Measurements from ENCODE around the gene STK10.

Gene STK10

DNA sequence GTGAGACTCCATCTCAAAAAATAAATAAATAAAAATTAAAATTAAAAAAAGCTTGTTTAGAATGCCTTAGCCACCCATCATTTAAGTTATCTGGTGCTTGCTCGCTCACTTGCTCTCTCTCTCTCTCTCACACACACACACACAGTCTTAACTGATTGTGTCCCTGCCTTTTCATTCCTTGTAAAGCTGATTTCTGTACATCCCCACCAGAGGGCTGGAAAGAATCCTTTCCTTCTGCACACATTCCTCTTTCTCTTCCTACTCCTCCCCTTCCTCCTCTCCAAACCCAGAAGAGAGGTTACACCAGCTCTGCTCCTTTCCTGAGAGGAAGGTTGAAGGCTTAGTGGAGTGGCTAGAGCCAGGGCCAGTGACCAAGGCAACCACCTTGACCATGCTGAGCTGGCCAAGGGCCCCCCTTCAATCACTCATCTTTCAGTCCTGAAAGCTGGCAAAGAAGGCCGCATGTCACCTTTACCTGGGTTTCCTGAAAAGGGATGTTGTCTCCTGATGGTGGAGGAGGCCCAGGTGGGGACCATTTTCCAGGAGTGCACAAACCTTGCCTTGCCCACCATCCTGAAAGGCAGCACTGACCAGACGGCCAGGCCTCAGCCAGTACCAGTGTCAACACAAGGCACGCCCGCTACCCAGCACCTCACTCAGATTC, 25.6 kb downstream of the STK10 start:
- TF ChIP-seq ZFP3 (CRISPR knock-in tag; IDR thresholded peaks at IDR 0.05) (no peak), ESRRG (CRISPR knock-in tag; IDR thresholded peaks at IDR 0.05) (no peak), ZC3H10 (CRISPR knock-in tag; IDR thresholded peaks at IDR 0.05) (no peak), TOX (CRISPR knock-in tag; IDR thresholded peaks at IDR 0.05; ENCODE audit: borderline replicate concordance) (no peak), CSDC2 (CRISPR knock-in tag; IDR thresholded peaks at IDR 0.05) (no peak)
- TF ChIP-seq, protein P1, sequence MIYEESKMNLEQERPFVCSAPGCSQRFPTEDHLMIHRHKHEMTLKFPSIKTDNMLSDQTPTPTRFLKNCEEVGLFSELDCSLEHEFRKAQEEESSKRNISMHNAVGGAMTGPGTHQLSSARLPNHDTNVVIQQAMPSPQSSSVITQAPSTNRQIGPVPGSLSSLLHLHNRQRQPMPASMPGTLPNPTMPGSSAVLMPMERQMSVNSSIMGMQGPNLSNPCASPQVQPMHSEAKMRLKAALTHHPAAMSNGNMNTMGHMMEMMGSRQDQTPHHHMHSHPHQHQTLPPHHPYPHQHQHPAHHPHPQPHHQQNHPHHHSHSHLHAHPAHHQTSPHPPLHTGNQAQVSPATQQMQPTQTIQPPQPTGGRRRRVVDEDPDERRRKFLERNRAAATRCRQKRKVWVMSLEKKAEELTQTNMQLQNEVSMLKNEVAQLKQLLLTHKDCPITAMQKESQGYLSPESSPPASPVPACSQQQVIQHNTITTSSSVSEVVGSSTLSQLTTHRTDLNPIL (CRISPR knock-in tag; IDR thresholded peaks at IDR 0.05; ENCODE audit: low read depth) = no peak
- ATAC-seq = peak; percentile 61

DNA sequence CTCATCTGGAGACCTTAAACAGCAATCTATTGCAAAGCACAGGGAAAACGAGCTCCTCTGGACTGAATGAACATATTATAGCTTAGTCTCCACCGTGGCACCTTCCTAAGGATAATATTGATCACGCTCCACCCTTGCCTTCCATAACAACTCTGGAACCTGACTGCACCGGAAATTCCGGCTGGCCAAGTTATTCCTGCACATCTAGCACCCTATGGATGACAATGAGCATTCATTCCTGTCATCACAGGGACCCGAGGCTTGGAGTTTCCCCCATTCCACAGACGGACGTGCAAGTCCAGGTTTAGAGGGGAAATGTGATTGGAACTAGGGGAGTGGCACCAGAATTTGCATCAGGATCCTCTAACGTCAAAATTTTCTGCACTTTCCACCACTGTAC, 27.5 kb downstream of the STK10 start:
- no peak for TF ChIP-seq GLIS3 (CRISPR knock-in tag; IDR thresholded peaks at IDR 0.05)
- no peak for TF ChIP-seq ISL1 (CRISPR knock-in tag; IDR thresholded peaks at IDR 0.05)
- no peak for TF ChIP-seq ZNF565 (CRISPR knock-in tag; conservative IDR thresholded peaks at IDR 0.05; ENCODE audit: low read depth)
- no peak for TF ChIP-seq ESRRG (CRISPR knock-in tag; IDR thresholded peaks at IDR 0.05)
- no peak for TF ChIP-seq ZC3H10 (CRISPR knock-in tag; IDR thresholded peaks at IDR 0.05)
- TF ChIP-seq ZFP30 (CRISPR knock-in tag; IDR thresholded peaks at IDR 0.05) = no peak
- ATAC-seq = no peak

DNA sequence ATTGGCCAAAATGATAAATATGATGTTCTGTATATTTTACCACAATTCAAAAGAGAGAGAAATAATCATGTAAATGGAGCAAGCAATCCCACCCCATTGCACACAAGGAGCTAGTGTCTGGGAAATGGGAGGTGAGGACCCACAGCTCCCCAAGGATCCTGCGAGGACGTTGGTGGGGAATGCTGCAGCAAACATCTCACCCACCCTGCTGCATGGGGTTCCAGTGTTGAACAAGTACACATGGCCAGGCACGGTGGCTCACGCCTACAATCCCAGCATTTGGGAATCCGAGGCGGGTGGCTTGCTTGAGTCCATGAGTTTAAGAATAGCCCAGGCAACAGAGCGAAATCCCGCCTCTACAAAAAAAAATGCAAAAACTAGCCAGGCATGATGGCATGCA, 29.0 kb downstream of the STK10 start:
- no peak for ATAC-seq
- TF ChIP-seq CSDC2 (CRISPR knock-in tag; IDR thresholded peaks at IDR 0.05) = no peak
- TF ChIP-seq, protein P2, sequence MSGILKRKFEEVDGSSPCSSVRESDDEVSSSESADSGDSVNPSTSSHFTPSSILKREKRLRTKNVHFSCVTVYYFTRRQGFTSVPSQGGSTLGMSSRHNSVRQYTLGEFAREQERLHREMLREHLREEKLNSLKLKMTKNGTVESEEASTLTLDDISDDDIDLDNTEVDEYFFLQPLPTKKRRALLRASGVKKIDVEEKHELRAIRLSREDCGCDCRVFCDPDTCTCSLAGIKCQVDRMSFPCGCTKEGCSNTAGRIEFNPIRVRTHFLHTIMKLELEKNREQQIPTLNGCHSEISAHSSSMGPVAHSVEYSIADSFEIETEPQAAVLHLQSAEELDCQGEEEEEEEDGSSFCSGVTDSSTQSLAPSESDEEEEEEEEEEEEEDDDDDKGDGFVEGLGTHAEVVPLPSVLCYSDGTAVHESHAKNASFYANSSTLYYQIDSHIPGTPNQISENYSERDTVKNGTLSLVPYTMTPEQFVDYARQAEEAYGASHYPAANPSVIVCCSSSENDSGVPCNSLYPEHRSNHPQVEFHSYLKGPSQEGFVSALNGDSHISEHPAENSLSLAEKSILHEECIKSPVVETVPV (CRISPR knock-in tag; IDR thresholded peaks at IDR 0.05) = no peak
- no peak for TF ChIP-seq ZFP30 (CRISPR knock-in tag; IDR thresholded peaks at IDR 0.05)
- TF ChIP-seq TOX (CRISPR knock-in tag; IDR thresholded peaks at IDR 0.05; ENCODE audit: borderline replicate concordance) = no peak
- no peak for TF ChIP-seq ZNF565 (CRISPR knock-in tag; conservative IDR thresholded peaks at IDR 0.05; ENCODE audit: low read depth)
- TF ChIP-seq, protein P3, sequence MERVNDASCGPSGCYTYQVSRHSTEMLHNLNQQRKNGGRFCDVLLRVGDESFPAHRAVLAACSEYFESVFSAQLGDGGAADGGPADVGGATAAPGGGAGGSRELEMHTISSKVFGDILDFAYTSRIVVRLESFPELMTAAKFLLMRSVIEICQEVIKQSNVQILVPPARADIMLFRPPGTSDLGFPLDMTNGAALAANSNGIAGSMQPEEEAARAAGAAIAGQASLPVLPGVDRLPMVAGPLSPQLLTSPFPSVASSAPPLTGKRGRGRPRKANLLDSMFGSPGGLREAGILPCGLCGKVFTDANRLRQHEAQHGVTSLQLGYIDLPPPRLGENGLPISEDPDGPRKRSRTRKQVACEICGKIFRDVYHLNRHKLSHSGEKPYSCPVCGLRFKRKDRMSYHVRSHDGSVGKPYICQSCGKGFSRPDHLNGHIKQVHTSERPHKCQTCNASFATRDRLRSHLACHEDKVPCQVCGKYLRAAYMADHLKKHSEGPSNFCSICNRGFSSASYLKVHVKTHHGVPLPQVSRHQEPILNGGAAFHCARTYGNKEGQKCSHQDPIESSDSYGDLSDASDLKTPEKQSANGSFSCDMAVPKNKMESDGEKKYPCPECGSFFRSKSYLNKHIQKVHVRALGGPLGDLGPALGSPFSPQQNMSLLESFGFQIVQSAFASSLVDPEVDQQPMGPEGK (CRISPR knock-in tag; IDR thresholded peaks at IDR 0.05; ENCODE audit: borderline replicate concordance) = no peak
- TF ChIP-seq GLIS3 (CRISPR knock-in tag; IDR thresholded peaks at IDR 0.05) = no peak
- no peak for TF ChIP-seq ZFP3 (CRISPR knock-in tag; IDR thresholded peaks at IDR 0.05)
- no peak for TF ChIP-seq ARNTL (CRISPR knock-in tag; IDR thresholded peaks at IDR 0.05; ENCODE audit: borderline replicate concordance, low read depth)
- no peak for TF ChIP-seq TCF4 (CRISPR knock-in tag; IDR thresholded peaks at IDR 0.05; ENCODE audit: borderline replicate concordance)
- TF ChIP-seq, protein P4, sequence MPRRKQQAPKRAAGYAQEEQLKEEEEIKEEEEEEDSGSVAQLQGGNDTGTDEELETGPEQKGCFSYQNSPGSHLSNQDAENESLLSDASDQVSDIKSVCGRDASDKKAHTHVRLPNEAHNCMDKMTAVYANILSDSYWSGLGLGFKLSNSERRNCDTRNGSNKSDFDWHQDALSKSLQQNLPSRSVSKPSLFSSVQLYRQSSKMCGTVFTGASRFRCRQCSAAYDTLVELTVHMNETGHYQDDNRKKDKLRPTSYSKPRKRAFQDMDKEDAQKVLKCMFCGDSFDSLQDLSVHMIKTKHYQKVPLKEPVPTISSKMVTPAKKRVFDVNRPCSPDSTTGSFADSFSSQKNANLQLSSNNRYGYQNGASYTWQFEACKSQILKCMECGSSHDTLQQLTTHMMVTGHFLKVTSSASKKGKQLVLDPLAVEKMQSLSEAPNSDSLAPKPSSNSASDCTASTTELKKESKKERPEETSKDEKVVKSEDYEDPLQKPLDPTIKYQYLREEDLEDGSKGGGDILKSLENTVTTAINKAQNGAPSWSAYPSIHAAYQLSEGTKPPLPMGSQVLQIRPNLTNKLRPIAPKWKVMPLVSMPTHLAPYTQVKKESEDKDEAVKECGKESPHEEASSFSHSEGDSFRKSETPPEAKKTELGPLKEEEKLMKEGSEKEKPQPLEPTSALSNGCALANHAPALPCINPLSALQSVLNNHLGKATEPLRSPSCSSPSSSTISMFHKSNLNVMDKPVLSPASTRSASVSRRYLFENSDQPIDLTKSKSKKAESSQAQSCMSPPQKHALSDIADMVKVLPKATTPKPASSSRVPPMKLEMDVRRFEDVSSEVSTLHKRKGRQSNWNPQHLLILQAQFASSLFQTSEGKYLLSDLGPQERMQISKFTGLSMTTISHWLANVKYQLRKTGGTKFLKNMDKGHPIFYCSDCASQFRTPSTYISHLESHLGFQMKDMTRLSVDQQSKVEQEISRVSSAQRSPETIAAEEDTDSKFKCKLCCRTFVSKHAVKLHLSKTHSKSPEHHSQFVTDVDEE (CRISPR knock-in tag; IDR thresholded peaks at IDR 0.05) = no peak
- TF ChIP-seq PPARA (CRISPR knock-in tag; IDR thresholded peaks at IDR 0.05; ENCODE audit: borderline replicate concordance) = no peak
- TF ChIP-seq ESRRG (CRISPR knock-in tag; IDR thresholded peaks at IDR 0.05) = no peak
- no peak for TF ChIP-seq ZC3H10 (CRISPR knock-in tag; IDR thresholded peaks at IDR 0.05)
- no peak for TF ChIP-seq SNAI2 (CRISPR knock-in tag; IDR thresholded peaks at IDR 0.05)
- TF ChIP-seq, protein P5, sequence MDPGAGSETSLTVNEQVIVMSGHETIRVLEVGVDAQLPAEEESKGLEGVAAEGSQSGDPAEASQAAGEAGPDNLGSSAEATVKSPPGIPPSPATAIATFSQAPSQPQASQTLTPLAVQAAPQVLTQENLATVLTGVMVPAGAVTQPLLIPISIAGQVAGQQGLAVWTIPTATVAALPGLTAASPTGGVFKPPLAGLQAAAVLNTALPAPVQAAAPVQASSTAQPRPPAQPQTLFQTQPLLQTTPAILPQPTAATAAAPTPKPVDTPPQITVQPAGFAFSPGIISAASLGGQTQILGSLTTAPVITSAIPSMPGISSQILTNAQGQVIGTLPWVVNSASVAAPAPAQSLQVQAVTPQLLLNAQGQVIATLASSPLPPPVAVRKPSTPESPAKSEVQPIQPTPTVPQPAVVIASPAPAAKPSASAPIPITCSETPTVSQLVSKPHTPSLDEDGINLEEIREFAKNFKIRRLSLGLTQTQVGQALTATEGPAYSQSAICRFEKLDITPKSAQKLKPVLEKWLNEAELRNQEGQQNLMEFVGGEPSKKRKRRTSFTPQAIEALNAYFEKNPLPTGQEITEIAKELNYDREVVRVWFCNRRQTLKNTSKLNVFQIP (CRISPR knock-in tag; IDR thresholded peaks at IDR 0.05; ENCODE audit: borderline replicate concordance, low read depth) = no peak
